RWPE1 (cell line): ENCODE data around the gene IFNL1.
"Not testable (repeated sequence)": the region's sequence is repeated elsewhere in the genome, so short reads cannot be mapped to it uniquely, and the experiment has no call there.

Experiments
- CTCF ChIA-PET: fragments of 350-600 bp; sonication (Branson Sonifier 250); formaldehyde crosslinking; extraction: SDS; loops from one replicate; lab custom pipeline; 2021; lab: Yijun Ruan, JAX
- POLR2A ChIA-PET: fragments of 400-600 bp; formaldehyde crosslinking; extraction: SDS; loops from one replicate; lab custom pipeline; 2020; ENCODE audit warnings: antibody characterized with exemption; ENCODE audit not compliant: low non-redundant PET; lab: Yijun Ruan, JAX
- DNase-seq: peaks from one replicate; pipeline ENCODE4 v3.0.0; 2012; ENCODE audit warnings: low spot score
- H3K27ac ChIP-seq: fragments of 450-650 bp; 2 replicates; pipeline ENCODE4 v1.5.1; 2017
- CTCF ChIP-seq: fragments of 450-650 bp; conservative IDR thresholded peaks from 2 replicates; pipeline ENCODE4 v1.5.1; 2017; ENCODE audit warnings: low read depth, mild to moderate bottlenecking

Gene IFNL1

DNA sequence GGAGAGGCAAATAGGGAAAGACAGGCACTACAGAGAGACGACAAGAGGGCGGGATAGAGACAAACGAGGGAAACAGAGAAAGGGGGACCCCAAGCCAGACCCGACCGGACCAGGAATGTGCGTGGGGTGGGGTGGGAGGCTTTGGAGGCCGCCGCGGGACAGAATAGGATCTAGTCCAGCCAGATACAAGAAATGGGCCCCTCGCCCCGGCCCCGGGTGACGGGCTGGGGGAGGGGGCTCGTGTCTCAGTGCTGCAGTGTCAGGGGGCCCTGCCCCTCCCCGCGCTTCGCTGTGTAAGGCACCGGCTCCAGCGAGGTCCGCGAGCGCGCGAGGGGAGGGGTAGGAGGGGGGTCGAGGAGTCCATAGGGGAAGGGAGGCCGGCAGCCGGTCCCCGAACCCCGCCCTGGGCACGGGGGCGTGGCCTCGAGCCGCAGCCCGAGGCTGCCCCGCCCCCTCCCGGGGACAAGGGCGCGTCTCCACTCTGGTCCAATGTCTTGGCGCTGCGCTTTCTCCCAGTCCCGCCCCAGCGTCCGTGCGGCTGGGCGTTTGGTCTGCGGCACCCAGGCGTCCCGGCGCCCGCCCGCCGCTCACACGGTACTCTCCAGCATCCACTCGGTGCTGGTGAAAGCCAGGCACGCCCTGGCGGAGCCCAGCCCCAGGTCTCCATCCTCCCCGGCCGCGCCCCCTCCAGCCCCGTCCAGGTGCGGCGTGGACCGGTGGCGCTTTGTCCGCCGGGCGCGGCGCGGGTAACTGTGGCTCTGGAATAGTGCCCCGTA lies 11.0 kb downstream of the IFNL1 start:
- no peak for TF ChIP-seq CTCF
- CTCF ChIA-PET = no interaction called here
- DNase-seq = no peak

DNA sequence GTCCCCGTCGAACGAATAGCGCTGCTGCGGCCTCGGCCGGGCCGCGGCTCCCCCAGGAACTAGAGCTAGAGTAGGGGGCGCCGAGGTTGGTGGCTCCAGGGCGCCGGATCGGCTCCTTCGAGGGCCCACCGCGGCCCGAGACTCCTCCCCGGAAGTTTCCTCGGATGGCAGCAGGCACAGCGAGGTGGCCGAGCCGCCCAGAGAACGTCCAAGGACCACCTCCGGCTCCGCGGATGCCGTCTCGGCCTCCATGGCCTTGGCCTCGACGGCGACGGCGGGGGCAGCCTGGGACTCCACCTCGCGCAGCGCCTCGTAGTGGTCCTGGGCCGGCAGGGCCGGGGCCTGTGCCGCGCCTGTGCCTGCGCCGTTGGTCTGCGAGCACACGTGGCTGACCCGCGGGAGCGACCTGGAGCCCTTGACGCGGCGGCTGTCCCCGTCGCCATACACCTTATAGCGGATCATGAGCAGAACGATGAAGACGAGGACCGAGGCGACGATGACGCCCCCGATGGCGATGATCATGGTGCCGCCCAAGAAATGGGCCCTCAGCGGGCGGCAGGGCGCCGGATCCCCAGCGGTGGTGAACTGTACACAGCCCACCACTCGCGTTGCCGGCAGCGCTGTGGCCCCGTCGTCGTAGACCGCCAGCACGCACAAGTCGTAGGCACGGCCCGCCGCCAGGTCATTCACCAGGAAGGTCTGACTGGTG lies 11.8 kb downstream of the IFNL1 start:
- no peak overlapping the region for H3K27ac ChIP-seq
- DNase-seq = no peak
- CTCF ChIA-PET = no interaction called here
- no peak for TF ChIP-seq CTCF
- POLR2A ChIA-PET = no interaction called here

More for the DNA sequence above, 11.0 kb downstream of the IFNL1 start:
- H3K27ac ChIP-seq = no peak overlapping the region
- POLR2A ChIA-PET = no interaction called here

- ChIA-PET CTCF (no interaction called here), POLR2A (no interaction called here)
- H3K27ac ChIP-seq = no peak overlapping the region
- no peak for DNase-seq
- no peak for TF ChIP-seq CTCF
Observed at GRCh38 chr19:39308531-39309304, 12.5 kb downstream of the IFNL1 start.

GRCh38 chr19:39309305-39309670 lies 13.1 kb downstream of the IFNL1 start:
- DNase-seq, H3K27ac ChIP-seq, POLR2A ChIA-PET: not testable (repeated sequence)
- CTCF ChIA-PET = interaction anchor here (0.6 kb wide), 1 partner anchor 257 kb away, joined by 3 read pairs; no protein-coding TSS in a partner anchor

DNA sequence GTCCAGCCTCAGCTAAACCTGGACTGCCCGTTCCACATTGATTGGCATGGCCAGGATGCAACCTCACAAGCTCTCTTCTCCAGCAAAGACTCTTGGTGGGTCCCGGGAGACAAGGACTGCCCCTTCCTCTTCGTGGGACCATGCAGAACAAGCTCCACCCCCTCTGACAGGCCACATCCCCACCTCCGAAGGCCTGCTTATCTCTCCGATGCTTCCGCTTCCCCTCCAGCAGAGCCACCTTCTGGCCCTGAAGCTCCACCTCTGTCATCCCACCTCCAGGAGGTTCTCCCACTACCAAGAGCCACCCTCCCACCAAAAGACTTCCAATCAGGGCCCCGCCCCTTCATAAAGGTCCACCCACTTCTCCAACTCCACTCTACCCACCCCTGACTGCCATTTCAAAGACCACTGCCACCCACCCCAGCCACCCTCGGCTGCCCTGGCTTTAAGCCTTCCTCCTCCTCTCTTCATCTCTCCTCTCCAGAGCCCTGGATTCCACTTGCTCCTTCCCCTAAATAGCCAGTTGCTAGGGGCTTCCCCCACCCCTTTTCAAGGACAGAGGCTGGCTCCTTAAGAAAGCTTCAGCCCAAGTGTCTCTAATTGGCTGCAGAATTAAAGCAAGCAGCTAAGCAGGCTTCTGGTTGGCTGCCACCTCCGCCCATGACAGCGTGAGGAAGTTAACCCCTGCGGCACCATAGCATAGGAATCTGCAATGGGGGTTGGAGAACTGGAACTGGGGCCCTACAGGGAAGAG lies 14.5 kb downstream of the IFNL1 start:
- CTCF ChIA-PET = no interaction called here
- DNase-seq = no peak
- H3K27ac ChIP-seq = no peak overlapping the region
- POLR2A ChIA-PET = no interaction called here
- TF ChIP-seq CTCF = no peak

- H3K27ac ChIP-seq = no peak overlapping the region
- ChIA-PET CTCF (no interaction called here), POLR2A (no interaction called here)
- TF ChIP-seq CTCF = no peak
- no peak for DNase-seq
Observed at GRCh38 chr19:39314016-39314728, 18.0 kb downstream of the IFNL1 start.
